Heart left ventricle (tissue), 13 donors: ENCODE data around the gene HDGFL2.

Experiments used
- POLR2A ChIP-seq, 2 donors: fragments of 450-650 bp; IDR thresholded peaks; one replicate each; pipeline ENCODE4 v1.6.1; 2017; ENCODE audit warnings: antibody characterized with exemption in 2 of 2, mild to moderate bottlenecking in 2 of 2, moderate library complexity in 2 of 2
- TF ChIP-seq, protein P1 (sequence below), 12 donors: fragments of 200-600 bp; sonication (generic) in 4 of 12; IDR thresholded peaks; one replicate each; pipeline versions ENCODE4 v1.5.0 to v1.8.0; 2018 to 2022; ENCODE audit warnings: antibody characterized with exemption in 12 of 12, mild to moderate bottlenecking in 5 of 12
- donor health status: ischemic (EF 13 %, LVEDD 7.1; RV severe dilation, severe dysfunction).
- donor health status: DM: no; HTN: yes; CAD: no.
- donor health status: DM: no; HTN: no; CAD: no.
- donor health status: ischemic (EF 25% LVEDD 6.9; RV normal size, moderate dysfunction).
- donor health status: ischemic (EF 25% LVEDD 5.7; RV mildly dilated, moderate dysfunction).
- donor health status: ischemic (EF 35%, LVEDD 5.7; RV mildly dilated, moderate dysfunction).
- donor health status: nonischemic (EF 11% LVEDD 7.7; RV severe dilation, severe dysfunction).
- donor health status: DM: yes; HTN: yes; CAD: no.
- donor health status: PGD.
- donor health status: ischemic (EF 29% LVEDD 5.4; RV normal size, mild dysfunction).
- donor health status: nonischemic (EF 23%, LVEDD 6.1; RV moderate dilation, normal function).

- TF ChIP-seq, protein P1, sequence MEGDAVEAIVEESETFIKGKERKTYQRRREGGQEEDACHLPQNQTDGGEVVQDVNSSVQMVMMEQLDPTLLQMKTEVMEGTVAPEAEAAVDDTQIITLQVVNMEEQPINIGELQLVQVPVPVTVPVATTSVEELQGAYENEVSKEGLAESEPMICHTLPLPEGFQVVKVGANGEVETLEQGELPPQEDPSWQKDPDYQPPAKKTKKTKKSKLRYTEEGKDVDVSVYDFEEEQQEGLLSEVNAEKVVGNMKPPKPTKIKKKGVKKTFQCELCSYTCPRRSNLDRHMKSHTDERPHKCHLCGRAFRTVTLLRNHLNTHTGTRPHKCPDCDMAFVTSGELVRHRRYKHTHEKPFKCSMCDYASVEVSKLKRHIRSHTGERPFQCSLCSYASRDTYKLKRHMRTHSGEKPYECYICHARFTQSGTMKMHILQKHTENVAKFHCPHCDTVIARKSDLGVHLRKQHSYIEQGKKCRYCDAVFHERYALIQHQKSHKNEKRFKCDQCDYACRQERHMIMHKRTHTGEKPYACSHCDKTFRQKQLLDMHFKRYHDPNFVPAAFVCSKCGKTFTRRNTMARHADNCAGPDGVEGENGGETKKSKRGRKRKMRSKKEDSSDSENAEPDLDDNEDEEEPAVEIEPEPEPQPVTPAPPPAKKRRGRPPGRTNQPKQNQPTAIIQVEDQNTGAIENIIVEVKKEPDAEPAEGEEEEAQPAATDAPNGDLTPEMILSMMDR (IDR thresholded peaks at IDR 0.05): no peak
- TF ChIP-seq POLR2A (IDR thresholded peaks at IDR 0.05): no peak
These were observed 42.3 kb upstream of the HDGFL2 start for GRCh38 chr19:4429771-4430171.
